SK-N-SH (cell line): ENCODE results near the gene OSBPL9.

Source experiments
- CTCF ChIP-seq: fragments of 200-600 bp; sonication (generic); IDR thresholded peaks from 2 replicates; pipeline ENCODE4 v1.6.1; 2017; ENCODE audit warnings: antibody characterized with exemption, mild to moderate bottlenecking, moderate library complexity
- FOXJ3 ChIP-seq: sonication (generic); formaldehyde crosslinking; IDR thresholded peaks from 2 replicates; pipeline ENCODE4 v1.5.1; 2020; ENCODE audit warnings: mild to moderate bottlenecking, missing genetic modification reagents
- JUND ChIP-seq: IDR thresholded peaks from 2 replicates; pipeline ENCODE4 v1.4.0; 2012
- REST ChIP-seq: IDR thresholded peaks from 2 replicates; pipeline ENCODE4 v1.6.1; 2012; ENCODE audit warnings: mild to moderate bottlenecking, low read depth, low read length, moderate library complexity
- TCF12 ChIP-seq: IDR thresholded peaks from 2 replicates; pipeline ENCODE4 v1.4.0; 2012

GRCh38 chr1:51666478-51666877 lies 49.6 kb downstream of the OSBPL9 start:
- TF ChIP-seq JUND (no peak), CTCF (no peak), REST (no peak), TCF12 (no peak), FOXJ3 (CRISPR knock-in tag) (no peak)
